GM19328 (cell line): ENCODE data around the gene MISP3.

ENCODE experiments used
- ATAC-seq: cut with Tn5 transposase; IDR thresholded peaks from one replicate; pipeline ENCODE4 v1.9.1; 2021; ENCODE audit warnings: mild to moderate bottlenecking, moderate library complexity; ENCODE audit not compliant: unreplicated experiment

Gene MISP3

GRCh38 chr19:14119146-14119545 lies 46.6 kb downstream of the MISP3 start:
- no peak for ATAC-seq

- ATAC-seq: no peak
Measured at GRCh38 chr19:14119644-14120496, 47.3 kb downstream of the MISP3 start.

DNA sequence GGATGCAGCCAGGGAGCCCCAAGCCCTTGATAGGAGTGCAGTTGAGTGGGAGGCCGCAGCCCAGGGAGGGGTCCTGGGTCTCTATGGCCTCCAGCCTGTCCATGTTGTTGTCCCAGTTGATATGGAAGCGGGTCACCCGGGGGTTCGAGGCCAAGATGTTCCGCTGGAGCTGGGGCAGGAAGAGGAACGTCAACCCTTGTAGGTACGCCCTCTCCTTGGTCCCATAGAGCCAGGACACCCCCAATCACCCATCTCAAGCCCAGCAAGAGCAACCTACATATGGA lies 47.9 kb downstream of the MISP3 start:
- ATAC-seq: no peak

GRCh38 chr19:14122924-14123323 lies 50.3 kb downstream of the MISP3 start:
- ATAC-seq: no peak
